ENCODE data around the gene GSK3A. TPM values are rescaled to one million over a fixed set of nuclear protein-coding genes. Genes with fewer than 3 reads are reported as not detected.

Gene GSK3A
- total and polyA plus RNA-seq, 2 experiments from 2014 or later, result 17.7 to 40.7 TPM

GRCh38 chr19:42254089-42254849 is 11.9 kb upstream of the GSK3A start:
- Histone ChIP-seq H3K4me3 (peak overlapping the region; percentile 96), H3K9me2 (ENCODE audit: insufficient read depth) (no peaks in the 10 kb centered on the region), H2AFZ (no peak overlapping the region), H3K27me3 (ENCODE audit: insufficient read depth) (peaks cover 17% of the 10 kb centered on the region), H3K79me2 (replicated peaks; ENCODE audit: insufficient read depth) (peaks cover 38% of the 10 kb centered on the region), H3K4me2 (peak overlapping the region; percentile 87), H3K27ac (ENCODE audit: low read depth) (peak overlapping the region; percentile 98), H3F3A (replicated peaks; ENCODE audit: low read depth) (peaks cover 17% of the 10 kb centered on the region), H4K20me1 (replicated peaks; ENCODE audit: insufficient read depth) (no peaks in the 10 kb centered on the region; the same call in 1 of the 2 replicates), H3K4me1 (ENCODE audit: insufficient read depth) (peaks cover 27% of the 10 kb centered on the region), H3K36me3 (ENCODE audit: insufficient read depth) (no peaks in the 10 kb centered on the region)
- TF ChIP-seq CTCF (conservative IDR thresholded peaks at IDR 0.05; ENCODE audit: low read depth in 2 of 2), result 0 out of 4 replicates have a peak, but pooled peaks of 1 of the 2 experiments have one; percentile 10
- TF ChIP-seq JUNB (IDR thresholded peaks at IDR 0.05; ENCODE audit: unreplicated experiment), result no peak
- no peak for TF ChIP-seq ZNF114 (CRISPR knock-in tag; IDR thresholded peaks at IDR 0.05)
- no peak for TF ChIP-seq EZH2 (IDR thresholded peaks at IDR 0.05; ENCODE audit: low read depth, unreplicated experiment)
- Mint-ChIP-seq H3K27ac (no peak overlapping the region), H3K4me1 (peaks cover 35% of the 10 kb centered on the region), H3K4me3 (peak overlapping the region; percentile 71), H3K27me3 (ENCODE audit: insufficient read depth, low read depth, poor library complexity) (peaks cover 35% of the 10 kb centered on the region), H3K9me3 (no peaks in the 10 kb centered on the region; the same call in 1 of the 3 replicates), H3K36me3 (ENCODE audit: low read depth) (peaks cover 8% of the 10 kb centered on the region; the same call in 2 of the 3 replicates)
- peak; percentile 28 for ATAC-seq
- peak; percentile 93 for DNase-seq (ENCODE audit: low spot score)

DNA sequence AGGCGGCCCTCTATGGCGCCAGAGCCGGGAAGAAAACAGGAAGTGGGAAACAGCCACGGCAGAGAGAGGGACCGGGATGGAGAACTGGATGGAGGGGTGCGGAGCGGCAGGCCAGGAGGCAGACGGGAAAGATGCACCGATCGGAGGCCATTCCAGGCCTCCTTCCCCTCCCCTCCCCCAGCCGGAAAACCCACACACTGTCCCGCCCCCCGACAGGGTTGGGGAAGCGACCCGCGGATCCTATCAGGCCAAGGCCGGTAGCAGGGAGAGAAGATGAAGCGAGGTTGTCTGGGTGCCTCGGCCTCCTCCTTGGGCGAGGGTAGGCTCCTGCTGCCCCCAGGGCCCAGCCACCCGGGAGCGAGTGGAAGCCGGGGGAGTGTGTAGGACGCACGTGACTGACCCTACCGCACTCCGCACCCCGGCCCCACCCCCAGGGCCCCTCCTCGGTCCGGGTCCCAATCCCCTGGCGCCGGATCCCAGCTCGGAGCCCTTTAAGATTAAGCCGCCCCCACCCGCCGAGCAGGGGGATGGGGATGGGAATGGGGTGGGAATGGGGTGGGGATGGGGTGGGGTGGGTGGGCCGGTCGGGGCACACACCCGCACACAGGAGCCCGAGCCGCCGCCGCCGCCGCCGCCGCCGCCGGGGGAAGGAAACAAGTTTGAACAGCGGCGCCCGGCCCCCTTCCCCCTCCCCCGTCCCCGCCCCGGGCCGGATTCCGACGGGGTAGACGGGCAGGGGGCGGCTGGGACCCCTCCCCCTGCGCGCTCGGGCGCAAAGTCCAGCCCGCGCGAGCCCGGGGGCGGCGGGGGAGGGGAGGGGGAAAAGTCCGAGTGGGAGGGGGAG is 11.1 kb upstream of the GSK3A start:
- Histone ChIP-seq H2AFZ (no peak overlapping the region), H3K27ac (ENCODE audit: low read depth) (peak overlapping the region; percentile 98), H3K4me3 (peak overlapping the region; percentile 96), H3F3A (replicated peaks; ENCODE audit: low read depth) (peaks cover 17% of the 10 kb centered on the region), H3K27me3 (ENCODE audit: insufficient read depth) (peaks cover 17% of the 10 kb centered on the region), H3K4me2 (peak overlapping the region; percentile 96), H3K36me3 (ENCODE audit: insufficient read depth) (no peaks in the 10 kb centered on the region), H3K9me2 (ENCODE audit: insufficient read depth) (no peaks in the 10 kb centered on the region), H3K79me2 (replicated peaks; ENCODE audit: insufficient read depth) (peaks cover 38% of the 10 kb centered on the region), H4K20me1 (replicated peaks; ENCODE audit: insufficient read depth) (no peaks in the 10 kb centered on the region; the same call in 1 of the 2 replicates), H3K4me1 (ENCODE audit: insufficient read depth) (peaks cover 27% of the 10 kb centered on the region)
- Mint-ChIP-seq H3K36me3 (ENCODE audit: low read depth) (peaks cover 10% of the 10 kb centered on the region; the same call in 2 of the 3 replicates), H3K4me1 (peaks cover 35% of the 10 kb centered on the region), H3K9me3 (no peaks in the 10 kb centered on the region; the same call in 1 of the 3 replicates), H3K27me3 (ENCODE audit: insufficient read depth, low read depth, poor library complexity) (peaks cover 38% of the 10 kb centered on the region), H3K4me3 (peak overlapping the region; percentile 88), H3K27ac (peak overlapping the region; percentile 94)
- ATAC-seq (peak; percentile 13), DNase-seq (ENCODE audit: low spot score) (peak; percentile 79)
- no peak for TF ChIP-seq CTCF (conservative IDR thresholded peaks at IDR 0.05; ENCODE audit: low read depth in 2 of 2)
- TF ChIP-seq ETS1 (IDR thresholded peaks at IDR 0.05), result 0 out of 2 replicates have a peak, but pooled peaks have one; percentile 30
